ENCODE results near the gene SYT3. TPM values are rescaled to one million over a fixed set of nuclear protein-coding genes. Genes with fewer than 3 reads are reported as not detected.

SYT3 gene
- total RNA-seq, 1 experiment from 2014 or later: 0.18 TPM

DNA sequence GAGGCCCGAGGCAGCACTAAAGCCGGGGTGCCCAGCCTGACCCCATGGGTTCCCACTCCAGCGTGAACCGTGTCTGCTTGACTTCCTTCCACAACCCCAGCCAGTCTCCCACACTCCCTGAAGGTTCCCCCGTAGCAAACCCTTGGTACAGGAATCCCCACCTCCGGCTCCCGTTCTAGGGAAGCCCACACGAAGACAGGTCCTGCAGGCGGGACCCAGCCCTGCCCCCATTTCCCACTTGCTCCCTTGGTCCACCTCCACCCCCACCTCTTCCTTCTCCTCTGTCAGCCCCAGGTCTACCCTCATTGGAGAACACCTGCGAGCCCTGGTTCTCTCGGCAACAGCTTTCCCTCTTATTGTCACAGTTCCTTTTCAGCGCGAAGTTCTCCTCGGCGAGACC is 33.4 kb upstream of the SYT3 start:
- H3K4me3 ChIP-seq (ENCODE audit: low read length): no peak overlapping the region
- no peaks in the 10 kb centered on the region for H3K36me3 ChIP-seq (ENCODE audit: low read depth, low read length)
- CTCF ChIA-PET: no interaction called here
- no peak overlapping the region for H3K9ac ChIP-seq (ENCODE audit: low read length)
- POLR2A ChIA-PET (ENCODE audit: unreplicated experiment): no interaction called here
- no peaks in the 10 kb centered on the region for H3K9me2 ChIP-seq (replicated peaks; ENCODE audit: low read length)
- no peaks in the 10 kb centered on the region for H3K4me1 ChIP-seq (ENCODE audit: insufficient read depth, low read length)
- no peaks in the 10 kb centered on the region for H3F3A ChIP-seq (ENCODE audit: low read length, unreplicated experiment)
- ATAC-seq (no peak), DNase-seq (no peak)
- TF ChIP-seq EZH2phosphoT487 (IDR thresholded peaks at IDR 0.05; ENCODE audit: borderline replicate concordance, low read length): no peak
- TF ChIP-seq, protein P1, sequence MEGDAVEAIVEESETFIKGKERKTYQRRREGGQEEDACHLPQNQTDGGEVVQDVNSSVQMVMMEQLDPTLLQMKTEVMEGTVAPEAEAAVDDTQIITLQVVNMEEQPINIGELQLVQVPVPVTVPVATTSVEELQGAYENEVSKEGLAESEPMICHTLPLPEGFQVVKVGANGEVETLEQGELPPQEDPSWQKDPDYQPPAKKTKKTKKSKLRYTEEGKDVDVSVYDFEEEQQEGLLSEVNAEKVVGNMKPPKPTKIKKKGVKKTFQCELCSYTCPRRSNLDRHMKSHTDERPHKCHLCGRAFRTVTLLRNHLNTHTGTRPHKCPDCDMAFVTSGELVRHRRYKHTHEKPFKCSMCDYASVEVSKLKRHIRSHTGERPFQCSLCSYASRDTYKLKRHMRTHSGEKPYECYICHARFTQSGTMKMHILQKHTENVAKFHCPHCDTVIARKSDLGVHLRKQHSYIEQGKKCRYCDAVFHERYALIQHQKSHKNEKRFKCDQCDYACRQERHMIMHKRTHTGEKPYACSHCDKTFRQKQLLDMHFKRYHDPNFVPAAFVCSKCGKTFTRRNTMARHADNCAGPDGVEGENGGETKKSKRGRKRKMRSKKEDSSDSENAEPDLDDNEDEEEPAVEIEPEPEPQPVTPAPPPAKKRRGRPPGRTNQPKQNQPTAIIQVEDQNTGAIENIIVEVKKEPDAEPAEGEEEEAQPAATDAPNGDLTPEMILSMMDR (conservative IDR thresholded peaks at IDR 0.05; ENCODE audit: low read depth, low read length): no peak
- TF ChIP-seq EZH2 (IDR thresholded peaks at IDR 0.05; ENCODE audit: low read length, unreplicated experiment): no peak
- peaks cover 44% of the 10 kb centered on the region for H3K27me3 ChIP-seq (ENCODE audit: low read length)
- H3K79me2 ChIP-seq (ENCODE audit: low read length): no peaks in the 10 kb centered on the region
- H3K27ac ChIP-seq (ENCODE audit: low read length): no peak overlapping the region
- intact Hi-C loops (cut with micrococcal nuclease): no loop called here
- no peaks in the 10 kb centered on the region for H3K9me3 ChIP-seq (ENCODE audit: low read length)
- no peak overlapping the region for H3K4me2 ChIP-seq (ENCODE audit: low read length)
- H4K20me1 ChIP-seq (ENCODE audit: low read length): no peaks in the 10 kb centered on the region
- BruUV-seq (replicated peaks): no TSS peak
- H2AFZ ChIP-seq (ENCODE audit: low read length): no peak overlapping the region

DNA sequence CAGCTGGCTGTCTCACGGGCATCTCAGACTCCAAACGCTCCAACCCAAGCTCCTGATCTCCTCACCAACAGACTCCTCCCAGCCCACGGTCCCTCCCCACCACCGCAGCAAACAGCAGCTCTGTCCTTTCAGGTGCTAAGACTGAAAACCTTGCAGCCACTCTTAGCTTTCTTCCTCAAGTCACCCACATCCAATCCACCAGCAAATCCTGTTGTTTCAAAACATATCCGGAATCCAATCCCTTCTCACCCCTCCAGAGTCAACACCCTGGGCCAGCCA is 30.4 kb upstream of the SYT3 start:
- DNase-seq (no peak), ATAC-seq (no peak)
- Histone ChIP-seq H3K4me2 (ENCODE audit: low read length) (no peak overlapping the region), H2AFZ (ENCODE audit: low read length) (no peak overlapping the region), H3K79me2 (ENCODE audit: low read length) (no peaks in the 10 kb centered on the region), H3F3A (ENCODE audit: low read length, unreplicated experiment) (no peaks in the 10 kb centered on the region), H3K9ac (ENCODE audit: low read length) (no peak overlapping the region), H3K27me3 (ENCODE audit: low read length) (peaks cover 59% of the 10 kb centered on the region), H3K36me3 (ENCODE audit: low read depth, low read length) (no peaks in the 10 kb centered on the region), H4K20me1 (ENCODE audit: low read length) (no peaks in the 10 kb centered on the region), H3K9me3 (ENCODE audit: low read length) (no peaks in the 10 kb centered on the region), H3K4me3 (ENCODE audit: low read length) (no peak overlapping the region), H3K27ac (ENCODE audit: low read length) (no peak overlapping the region), H3K4me1 (ENCODE audit: insufficient read depth, low read length) (no peaks in the 10 kb centered on the region), H3K9me2 (replicated peaks; ENCODE audit: low read length) (no peaks in the 10 kb centered on the region)
- TF ChIP-seq EZH2phosphoT487 (IDR thresholded peaks at IDR 0.05; ENCODE audit: borderline replicate concordance, low read length) (no peak), EZH2 (IDR thresholded peaks at IDR 0.05; ENCODE audit: low read length, unreplicated experiment) (no peak)
- TF ChIP-seq, protein P1 (conservative IDR thresholded peaks at IDR 0.05; ENCODE audit: low read depth, low read length): no peak
- ChIA-PET CTCF (interaction anchor here (1.2 kb wide), 1 partner anchor 34 kb away, joined by 3 read pairs; no protein-coding TSS in a partner anchor), POLR2A (ENCODE audit: unreplicated experiment) (no interaction called here)
- intact Hi-C loops (cut with micrococcal nuclease): no loop called here
- BruUV-seq (replicated peaks): no TSS peak

DNA sequence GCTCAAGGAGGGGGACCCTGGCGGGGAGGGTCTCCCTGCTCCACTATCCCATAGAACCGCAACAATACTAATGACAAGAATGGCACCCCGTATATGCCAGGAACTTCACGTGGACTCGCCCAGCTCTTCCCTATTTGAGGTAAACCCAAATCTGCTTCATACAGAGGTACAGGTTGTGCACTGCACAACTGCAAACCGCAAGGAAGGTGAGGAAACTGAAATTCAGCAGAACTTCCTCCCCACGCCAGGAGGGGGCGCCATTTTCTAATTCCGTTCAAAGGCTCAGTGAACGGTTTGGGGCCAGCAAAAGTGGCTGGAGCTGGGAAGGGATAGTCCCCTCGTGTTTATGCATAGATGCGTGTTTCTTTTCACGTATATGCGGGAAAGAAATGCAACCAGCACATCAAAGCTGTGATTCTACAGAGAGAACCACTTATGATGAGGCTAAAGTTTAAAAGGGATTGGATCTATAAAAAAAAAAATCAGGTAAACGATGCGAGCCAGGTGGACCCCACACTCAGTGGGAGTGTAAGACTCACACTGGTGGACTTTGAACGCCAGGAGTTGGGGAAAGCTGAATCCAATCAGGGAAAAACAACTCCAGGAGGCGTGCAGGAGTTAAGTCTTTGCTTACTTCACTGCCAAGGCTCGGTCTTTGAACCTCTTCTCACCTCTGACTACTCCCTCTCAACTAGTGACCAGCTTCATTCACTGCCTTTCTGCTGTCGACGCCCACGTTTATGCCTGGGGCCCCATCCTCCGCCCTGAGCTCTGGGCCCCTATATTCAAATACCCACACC is 29.8 kb upstream of the SYT3 start:
- no peaks in the 10 kb centered on the region for H3F3A ChIP-seq (ENCODE audit: low read length, unreplicated experiment)
- no peak overlapping the region for H3K27ac ChIP-seq (ENCODE audit: low read length)
- no peak for TF ChIP-seq EZH2phosphoT487 (IDR thresholded peaks at IDR 0.05; ENCODE audit: borderline replicate concordance, low read length)
- peak; percentile 79 for TF ChIP-seq EZH2 (IDR thresholded peaks at IDR 0.05; ENCODE audit: low read length, unreplicated experiment)
- TF ChIP-seq, protein P1 (conservative IDR thresholded peaks at IDR 0.05; ENCODE audit: low read depth, low read length): peak; percentile 97
- peak; percentile 64 for DNase-seq
- H3K9me3 ChIP-seq (ENCODE audit: low read length): no peaks in the 10 kb centered on the region
- no peak overlapping the region for H3K4me2 ChIP-seq (ENCODE audit: low read length)
- no peaks in the 10 kb centered on the region for H3K4me1 ChIP-seq (ENCODE audit: insufficient read depth, low read length)
- intact Hi-C loops (cut with micrococcal nuclease): loop anchor here (1.0 kb wide), 1 partner anchor 114 kb away; no protein-coding TSS in a partner anchor
- H3K9ac ChIP-seq (ENCODE audit: low read length): no peak overlapping the region
- ChIA-PET POLR2A (ENCODE audit: unreplicated experiment) (no interaction called here), CTCF (interaction anchor here (0.6 to 1.2 kb wide), 2 partner anchors 29 to 34 kb away, joined by 3 read pairs; no protein-coding TSS in a partner anchor)
- H3K9me2 ChIP-seq (replicated peaks; ENCODE audit: low read length): no peaks in the 10 kb centered on the region
- H4K20me1 ChIP-seq (ENCODE audit: low read length): no peaks in the 10 kb centered on the region
- H2AFZ ChIP-seq (ENCODE audit: low read length): no peak overlapping the region
- no peaks in the 10 kb centered on the region for H3K79me2 ChIP-seq (ENCODE audit: low read length)
- ATAC-seq: peak; percentile 58
- no peak overlapping the region for H3K4me3 ChIP-seq (ENCODE audit: low read length)
- no peaks in the 10 kb centered on the region for H3K36me3 ChIP-seq (ENCODE audit: low read depth, low read length)
- peaks cover 59% of the 10 kb centered on the region for H3K27me3 ChIP-seq (ENCODE audit: low read length)
- BruUV-seq (replicated peaks): no TSS peak
